HG03066 (cell line): ENCODE results near the gene DYNC1H1.

Source experiments
- ATAC-seq: cut with Tn5 transposase; IDR thresholded peaks from one replicate; pipeline ENCODE4 v1.9.1; 2021; ENCODE audit warnings: low read depth; ENCODE audit not compliant: unreplicated experiment

DYNC1H1 gene

DNA sequence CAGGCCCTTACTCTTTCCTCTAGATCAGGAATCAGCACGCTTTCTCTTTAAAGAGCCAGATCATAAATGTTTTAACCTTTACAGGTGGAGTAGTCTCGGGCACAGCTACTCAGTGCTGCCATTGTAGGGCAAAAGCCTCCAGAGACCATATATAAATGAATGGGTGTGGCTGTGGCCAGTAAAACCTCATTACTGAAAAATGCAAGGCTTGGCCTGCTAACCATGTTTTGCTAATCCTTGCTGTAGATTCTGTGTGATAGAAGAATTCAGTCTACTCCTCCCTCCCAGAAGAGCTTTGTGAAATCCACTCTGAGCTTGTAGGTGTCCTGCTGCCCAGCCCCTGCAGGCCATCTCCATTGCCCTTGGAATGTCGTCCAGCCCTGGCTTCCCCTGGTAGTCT, 64.4 kb downstream of the DYNC1H1 start:
- ATAC-seq: no peak

DNA sequence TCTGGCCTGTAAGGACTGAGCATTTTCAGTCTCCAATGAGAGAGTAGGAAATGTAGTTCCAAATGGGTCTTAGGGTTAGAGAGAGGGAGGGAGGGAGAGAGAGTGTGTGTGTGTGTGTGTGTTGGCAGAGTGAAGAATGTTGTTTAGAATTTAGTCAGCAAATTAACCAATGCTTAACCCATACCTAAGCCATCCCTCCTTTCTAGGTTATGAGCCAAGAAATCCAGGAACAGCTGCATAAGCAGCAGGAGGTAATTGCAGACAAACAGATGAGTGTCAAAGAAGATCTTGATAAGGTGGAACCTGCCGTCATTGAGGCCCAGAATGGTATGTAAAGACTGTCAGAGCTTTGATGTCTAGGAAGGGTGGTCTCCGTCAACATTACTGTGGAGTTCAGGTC, 65.6 kb downstream of the DYNC1H1 start:
- no peak for ATAC-seq

DNA sequence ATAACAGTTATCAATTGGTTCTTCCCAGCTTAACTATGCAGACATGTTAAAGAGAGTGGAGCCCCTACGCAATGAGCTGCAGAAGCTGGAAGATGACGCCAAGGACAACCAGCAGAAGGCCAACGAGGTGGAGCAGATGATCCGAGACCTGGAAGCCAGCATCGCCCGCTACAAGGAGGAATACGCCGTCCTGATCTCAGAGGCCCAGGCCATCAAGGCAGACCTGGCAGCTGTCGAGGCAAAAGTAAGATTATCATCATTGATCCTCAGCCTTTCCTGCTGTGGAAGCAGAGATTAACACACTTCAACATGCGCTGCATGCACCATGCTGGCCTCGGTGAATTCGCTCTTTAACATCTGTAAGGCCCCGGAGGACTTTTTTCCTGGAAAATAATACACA, 68.9 kb downstream of the DYNC1H1 start:
- no peak for ATAC-seq

DNA sequence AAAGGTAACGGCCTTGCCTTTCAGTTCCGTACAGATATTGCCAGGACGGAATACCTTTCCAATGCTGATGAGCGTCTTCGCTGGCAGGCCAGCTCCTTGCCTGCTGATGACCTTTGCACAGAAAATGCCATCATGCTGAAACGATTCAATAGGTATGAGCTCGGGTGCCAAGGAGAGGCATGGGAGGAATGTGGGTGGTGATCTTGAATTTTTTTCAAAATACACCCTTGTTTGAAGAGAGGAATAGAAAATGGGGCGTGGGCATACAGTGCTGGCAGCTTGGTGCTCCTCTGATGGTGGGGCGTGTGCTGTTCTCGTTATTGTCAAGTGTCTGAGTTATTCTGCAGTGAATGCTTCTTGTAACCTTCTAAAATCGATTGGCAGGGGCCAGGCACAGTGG, 69.9 kb downstream of the DYNC1H1 start:
- ATAC-seq: no peak

DNA sequence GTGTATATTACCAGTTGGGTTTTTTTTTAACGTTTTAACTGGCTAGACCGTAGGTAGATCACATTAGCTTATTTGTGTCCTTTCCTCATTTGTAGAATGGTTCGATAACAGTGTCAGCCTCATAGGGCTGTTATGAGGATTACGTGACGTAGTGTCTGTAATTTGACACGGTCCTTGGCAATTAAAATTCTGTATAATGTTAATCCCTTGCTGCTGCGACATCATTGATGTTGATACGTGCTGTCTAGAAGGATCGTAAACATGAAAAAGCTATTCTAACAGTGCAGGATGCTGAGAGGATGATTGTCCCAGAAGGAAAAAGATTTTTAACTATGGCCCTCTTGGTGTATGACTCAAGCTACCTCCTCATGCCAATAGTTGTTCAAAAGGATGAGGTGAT, 71.5 kb downstream of the DYNC1H1 start:
- ATAC-seq: no peak

DNA sequence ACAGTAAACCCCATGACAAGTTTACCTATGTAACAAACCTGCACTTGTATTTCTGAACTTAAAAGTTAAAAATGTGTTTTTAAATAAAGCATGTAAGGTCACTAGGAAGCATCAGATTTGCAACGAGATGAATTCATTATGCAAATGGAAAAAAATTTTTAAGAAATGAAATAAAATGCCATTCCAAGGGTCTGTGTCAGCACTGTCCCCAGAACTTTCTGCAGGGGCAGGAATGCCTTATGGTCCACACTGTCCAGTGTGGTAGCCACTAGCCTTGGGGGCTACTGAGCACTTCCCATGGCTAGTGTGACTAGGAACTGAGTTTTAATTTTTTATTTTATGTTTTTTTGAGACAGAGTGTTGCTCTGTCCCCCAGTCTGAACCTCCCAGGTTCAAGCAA, 73.3 kb downstream of the DYNC1H1 start:
- no peak for ATAC-seq

DNA sequence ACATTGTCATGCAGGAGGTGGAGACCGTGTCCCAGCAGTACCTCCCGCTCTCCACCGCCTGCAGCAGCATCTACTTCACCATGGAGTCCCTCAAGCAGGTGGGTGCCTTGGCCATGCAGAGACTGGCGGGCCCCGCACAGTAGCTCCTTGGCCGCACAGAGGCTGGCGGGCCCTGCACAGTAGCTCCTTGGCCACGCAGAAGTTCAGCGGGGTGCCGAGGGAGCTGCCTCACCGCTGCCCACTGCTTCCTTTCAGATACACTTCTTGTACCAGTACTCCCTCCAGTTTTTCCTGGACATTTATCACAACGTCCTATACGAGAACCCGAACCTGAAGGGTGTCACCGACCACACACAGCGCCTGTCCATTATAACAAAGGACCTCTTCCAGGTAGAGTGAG, 74.8 kb downstream of the DYNC1H1 start:
- ATAC-seq: no peak

DNA sequence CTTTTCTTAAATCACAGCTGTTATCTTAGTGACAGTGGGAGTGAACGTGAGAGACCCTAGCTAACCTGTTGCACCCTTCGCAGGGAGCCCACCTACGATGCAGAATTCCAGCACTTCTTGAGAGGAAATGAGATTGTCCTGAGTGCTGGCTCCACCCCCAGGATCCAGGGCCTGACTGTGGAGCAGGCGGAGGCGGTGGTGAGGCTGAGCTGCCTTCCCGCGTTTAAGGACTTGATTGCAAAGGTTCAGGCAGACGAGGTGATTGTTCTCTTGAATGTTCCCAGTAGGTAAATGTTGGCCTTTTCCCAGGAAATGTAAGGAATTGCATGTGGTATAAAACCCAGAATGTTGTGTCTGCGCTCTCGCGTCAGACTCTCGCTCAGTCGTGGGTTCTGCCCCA, 75.8 kb downstream of the DYNC1H1 start:
- no peak for ATAC-seq

DNA sequence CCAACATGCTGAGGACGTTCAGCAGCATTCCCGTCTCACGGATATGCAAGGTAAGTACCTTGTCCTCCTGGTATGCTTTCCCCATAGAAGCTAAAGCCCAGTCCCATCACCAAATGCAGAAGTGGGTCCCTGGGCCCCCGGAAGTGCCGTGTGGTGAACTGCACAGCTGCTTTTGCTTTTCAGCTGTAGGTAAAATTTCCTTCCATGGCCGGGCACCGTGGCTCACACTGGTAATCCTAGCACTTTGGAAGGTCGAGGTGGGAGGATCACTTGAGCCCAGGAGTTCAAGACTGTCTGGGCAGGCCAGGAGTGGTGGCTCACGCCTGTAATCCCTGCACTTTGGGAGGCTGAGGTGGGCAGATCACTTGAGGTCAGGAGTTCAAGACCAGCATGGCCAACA, 78.3 kb downstream of the DYNC1H1 start:
- ATAC-seq: no peak

DNA sequence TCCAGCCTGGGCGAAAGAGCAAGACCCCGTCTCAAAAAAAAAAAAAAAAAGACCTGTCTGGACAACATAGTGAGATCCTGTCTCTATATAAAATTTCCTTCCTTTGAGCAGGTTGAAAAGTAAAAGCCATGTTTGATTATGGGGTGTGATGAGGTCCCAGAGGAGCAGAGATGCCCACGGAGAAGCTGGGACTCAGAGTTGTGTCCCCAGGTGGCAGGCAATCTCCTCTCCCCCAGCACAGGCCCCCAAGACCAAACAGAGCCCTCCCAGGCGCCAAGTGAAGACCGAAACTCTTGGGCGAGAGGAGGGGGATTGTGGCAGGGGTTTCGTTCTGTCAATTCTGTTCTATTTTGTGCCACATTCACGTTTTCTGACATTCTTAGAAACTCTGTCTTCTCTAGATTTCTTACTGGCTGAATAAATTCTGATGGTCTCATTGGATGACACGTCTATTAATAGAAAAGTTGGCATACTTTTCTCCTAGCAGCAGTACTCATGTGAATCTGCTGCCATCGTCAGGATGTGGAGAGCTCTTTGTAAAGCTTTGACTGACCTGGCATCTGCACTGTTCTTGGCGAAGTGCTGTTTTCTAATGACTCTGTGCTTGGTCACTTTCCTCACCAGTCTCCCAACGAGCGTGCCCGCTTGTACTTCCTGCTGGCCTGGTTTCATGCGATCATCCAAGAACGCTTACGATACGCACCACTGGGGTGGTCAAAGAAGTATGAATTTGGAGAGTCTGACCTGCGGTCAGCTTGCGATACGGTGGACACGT, 79.1 kb downstream of the DYNC1H1 start:
- no peak for ATAC-seq

DNA sequence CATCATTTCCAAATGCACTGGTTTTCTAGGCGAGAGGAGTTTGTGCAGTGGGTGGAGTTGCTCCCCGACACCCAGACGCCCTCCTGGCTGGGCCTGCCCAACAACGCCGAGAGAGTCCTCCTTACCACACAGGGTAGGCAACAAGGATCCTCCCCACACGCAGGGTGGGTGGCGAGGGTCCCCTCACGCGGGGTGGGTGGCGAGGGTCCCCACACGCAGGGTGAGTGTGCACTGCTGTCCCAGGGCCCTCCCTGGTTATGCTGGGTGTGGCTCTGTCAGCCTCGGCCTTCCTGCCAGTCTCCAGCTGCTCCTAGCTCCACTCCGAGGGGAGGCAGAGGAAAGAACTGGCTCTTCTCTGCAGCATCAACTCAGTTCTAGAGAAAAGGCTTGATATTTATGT, 80.2 kb downstream of the DYNC1H1 start:
- no peak for ATAC-seq

DNA sequence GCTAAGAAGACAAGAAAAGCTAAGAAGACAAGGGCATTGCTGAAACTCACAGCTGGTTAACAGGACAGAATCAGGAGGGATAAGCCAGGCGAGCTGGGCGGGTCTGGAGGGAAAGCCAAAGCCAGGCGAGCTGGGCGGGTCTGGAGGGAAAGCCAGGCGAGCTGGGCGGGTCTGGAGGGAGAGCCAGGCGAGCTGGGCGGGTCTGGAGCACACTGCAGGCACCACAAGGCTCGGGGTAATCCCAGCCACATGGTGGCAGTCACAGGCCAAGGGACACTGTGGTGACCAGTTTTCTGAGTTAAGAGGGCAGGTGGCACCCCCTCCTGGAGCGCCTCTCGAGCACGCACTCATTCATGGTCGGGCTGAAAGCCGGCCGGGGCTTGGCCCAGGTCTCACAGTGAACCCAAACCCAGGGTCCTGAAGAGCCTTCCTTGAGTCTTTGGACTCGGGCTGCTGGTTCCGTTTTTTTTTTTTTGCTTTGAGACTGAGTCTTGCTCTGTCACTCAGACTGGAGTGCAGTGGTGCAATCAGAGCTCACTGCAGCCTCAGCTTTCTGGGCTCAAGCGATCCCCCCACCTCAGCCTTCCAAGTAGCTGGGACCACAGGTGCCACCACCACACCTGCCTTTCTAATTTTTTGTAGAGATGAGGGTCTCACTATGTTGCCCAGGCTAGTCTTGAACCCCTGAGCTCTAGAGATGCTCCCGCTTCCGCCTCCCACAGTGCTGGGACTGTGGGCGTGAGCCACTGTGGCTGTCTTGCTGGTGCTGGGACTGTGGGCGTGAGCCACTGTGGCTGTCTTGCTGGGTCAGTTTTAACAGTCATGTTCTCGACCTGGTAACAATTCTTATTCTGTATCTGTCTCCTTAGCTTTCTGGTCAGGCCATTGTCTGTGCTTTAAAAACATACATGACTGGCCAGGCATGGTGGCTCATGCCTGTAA, 82.2 kb downstream of the DYNC1H1 start:
- ATAC-seq: no peak

DNA sequence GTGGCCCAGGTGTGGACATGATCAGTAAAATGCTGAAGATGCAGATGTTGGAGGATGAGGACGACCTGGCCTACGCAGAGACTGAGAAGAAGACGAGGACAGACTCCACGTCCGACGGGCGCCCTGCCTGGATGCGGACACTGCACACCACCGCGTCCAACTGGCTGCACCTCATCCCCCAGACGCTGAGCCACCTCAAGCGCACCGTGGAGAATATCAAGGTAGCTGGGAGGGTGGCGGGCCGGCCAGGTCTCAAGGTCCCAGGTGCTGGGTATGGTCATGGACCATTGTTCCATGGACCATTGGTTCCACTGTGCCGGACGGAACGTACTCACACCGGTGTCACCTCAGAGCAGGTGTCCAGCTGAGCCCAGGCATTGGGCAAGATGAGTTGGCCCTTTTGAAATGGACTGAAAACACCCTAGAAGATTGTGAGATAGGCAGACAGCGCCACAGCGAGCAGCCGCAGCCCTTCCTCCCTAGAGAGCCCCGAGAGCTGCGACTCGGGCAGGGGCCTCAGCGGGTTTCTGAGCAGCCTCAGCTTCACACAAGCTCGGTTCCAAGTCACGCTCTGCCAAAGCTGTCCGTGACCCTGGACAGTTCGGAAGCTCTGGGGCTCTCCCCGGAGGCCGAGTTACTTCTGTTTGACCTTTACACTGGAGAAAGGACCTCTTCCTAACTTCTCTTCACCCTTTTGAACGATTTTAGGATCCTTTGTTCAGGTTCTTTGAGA, 83.6 kb downstream of the DYNC1H1 start:
- no peak for ATAC-seq

DNA sequence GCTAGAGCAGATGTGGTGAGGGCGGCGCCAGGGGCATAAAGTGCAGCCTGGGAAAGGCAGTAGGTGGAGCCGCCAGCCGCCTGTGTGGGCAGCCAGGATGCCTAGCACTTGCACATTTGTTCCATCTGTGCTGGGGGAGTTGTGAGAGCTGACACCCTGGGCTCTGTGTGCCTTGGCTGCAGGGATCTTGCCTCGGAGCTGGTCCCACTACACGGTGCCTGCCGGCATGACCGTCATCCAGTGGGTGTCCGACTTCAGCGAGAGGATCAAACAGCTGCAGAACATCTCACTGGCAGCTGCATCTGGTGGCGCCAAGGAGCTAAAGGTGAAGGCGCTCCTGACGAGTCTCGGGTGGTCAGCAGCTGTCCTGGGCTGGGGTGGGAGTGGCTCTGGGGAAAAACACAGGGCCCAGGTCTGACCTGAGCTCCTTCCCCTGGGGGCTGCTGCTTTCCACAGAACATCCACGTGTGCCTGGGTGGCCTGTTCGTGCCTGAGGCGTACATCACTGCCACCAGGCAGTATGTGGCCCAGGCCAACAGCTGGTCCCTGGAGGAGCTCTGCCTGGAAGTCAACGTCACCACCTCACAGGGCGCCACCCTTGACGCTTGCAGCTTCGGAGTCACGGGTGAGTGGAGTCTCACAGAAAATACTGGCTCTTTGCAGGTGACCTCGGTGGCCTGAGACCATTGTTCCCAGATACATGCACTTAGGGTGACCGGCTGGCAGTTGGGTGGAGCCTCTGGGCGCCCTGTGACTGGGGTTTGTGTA, 85.1 kb downstream of the DYNC1H1 start:
- ATAC-seq: no peak

DNA sequence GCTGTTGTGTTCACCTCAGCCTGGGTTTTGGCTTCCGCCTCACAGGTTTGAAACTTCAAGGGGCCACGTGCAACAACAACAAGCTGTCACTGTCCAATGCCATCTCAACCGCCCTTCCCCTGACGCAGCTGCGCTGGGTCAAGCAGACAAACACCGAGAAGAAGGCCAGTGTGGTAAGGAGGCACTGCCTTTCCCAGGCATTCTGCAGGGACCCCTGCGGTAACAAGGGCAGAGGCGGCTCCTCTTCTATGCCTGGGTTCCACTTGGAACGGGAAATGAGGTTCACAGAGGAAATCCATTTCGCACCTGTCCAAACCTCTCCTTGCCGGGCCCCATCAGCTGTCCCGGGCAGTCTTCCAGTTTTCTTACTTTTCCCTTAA, 85.6 kb downstream of the DYNC1H1 start:
- no peak for ATAC-seq

DNA sequence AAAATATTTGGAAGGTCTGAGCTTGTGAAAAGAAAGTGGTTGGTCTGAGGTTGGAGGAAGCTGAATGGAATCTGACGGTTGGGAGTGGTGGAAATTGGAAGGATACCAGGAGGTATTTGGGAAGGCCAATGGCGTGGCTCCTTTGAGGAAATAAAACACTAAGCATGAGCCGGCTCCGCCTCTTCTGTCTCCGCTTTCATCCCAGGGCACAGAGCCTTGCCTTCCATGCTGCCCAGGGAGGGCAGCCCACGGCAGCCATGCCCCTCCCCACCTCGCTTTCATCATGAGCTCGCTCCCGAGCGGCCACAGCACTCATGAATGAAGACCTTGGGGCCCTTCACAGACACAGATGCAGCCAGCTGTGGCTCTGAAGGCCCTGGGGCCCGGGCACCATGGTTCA, 86.3 kb downstream of the DYNC1H1 start:
- ATAC-seq: no peak

DNA sequence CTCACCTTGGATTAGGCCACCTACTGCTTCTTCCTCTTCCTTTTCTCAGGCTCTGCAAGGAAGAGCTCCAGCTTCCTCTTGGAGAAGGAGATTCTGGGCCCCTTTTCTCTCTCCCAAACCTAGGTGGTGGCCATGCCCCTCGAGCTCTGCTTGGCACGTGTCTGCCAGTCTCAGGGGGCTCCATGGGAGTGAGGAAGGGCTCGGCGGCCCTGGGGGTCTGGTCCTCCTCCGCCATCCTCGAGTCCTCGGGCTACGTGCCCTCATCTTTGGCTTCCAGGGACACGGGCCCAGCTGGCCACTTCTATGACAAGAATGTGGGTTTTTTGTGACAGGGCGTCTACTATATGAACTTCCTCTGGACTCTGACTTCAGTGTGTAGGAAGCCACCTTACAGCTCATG, 88.1 kb downstream of the DYNC1H1 start:
- no peak for ATAC-seq

DNA sequence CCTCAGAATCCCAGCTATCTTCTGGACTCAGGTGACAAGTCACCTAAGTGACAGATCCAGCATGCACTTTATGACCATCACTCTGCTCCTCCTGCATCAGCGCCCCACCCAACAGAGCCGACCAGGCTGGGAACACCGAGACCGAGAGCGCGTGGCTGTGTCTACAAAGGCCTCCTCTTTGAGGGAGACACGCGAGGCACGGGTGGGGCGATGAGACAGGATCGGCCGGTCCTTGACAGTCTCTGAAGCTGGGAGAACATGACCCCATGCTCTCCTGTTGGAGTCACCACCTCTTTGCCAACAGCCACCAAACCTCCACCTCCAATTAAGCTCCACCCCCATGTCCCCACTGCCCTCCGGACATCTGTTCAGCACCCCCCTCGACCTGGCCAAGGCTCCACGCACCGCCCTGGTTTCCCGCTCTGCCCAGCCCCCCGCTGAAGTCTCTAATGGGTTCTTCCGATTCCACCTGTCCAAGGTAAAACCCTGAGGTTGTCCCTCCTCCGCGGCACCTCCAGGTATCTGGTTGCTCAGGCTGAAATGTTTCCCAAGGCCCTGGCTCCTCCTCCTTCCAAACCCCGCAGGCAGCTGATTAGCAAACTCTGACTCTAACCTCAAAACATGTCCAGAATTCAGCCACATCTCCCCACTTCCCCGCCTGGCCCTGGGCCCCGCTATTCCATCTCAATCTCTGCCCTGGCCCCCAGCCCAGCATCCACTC, 91.0 kb downstream of the DYNC1H1 start:
- ATAC-seq: no peak

DNA sequence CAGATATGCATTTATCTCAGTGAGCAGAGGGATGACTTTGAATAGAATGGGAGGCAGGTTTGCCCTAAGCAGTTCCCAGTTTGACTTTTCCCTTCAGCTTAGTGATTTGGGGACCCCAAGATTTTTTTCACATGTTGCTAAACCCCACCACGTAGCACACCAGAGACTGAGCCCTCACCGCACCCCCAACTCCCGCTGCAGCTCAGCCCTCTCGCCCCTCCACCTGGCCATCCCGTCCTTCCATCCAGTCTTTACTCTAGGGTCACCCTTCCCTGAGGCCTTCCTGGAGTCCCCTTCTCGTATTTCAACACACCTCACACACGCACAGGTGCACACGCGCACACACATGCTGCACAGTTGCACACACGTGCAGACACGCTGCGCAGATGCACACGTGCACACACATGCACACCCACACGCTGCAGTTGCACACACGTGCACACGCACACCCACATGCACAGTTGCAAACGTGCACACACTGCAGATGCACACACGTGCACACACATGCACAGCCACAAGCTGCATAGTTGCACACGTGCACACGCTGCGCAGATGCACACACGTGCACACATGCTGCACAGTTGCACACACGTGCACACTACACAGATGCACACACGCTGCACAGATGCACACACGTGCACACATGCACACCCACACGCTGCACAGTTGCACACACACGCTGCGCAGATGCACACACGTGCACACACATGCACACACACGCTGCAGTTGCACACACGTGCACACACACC, 92.5 kb downstream of the DYNC1H1 start:
- ATAC-seq: no peak
